HFF-Myc (cell line): ENCODE results near the gene ANKRD60.

ENCODE experiments used
- DNase-seq: peaks from one replicate; pipeline ENCODE4 v3.0.0-alpha.2; 2011; ENCODE audit warnings: low read depth; ENCODE audit errors: extremely low read depth
- H3K4me3 ChIP-seq: replicated peaks from 2 replicates; pipeline ENCODE4 v1.5.1; 2011; ENCODE audit warnings: low read depth, mild to moderate bottlenecking, control low read depth, low read length
- TF ChIP-seq, protein P1 (sequence below): IDR thresholded peaks from 2 replicates; pipeline ENCODE4 v1.5.1; 2012; ENCODE audit warnings: mild to moderate bottlenecking, low read depth, low read length, control low read depth; ENCODE audit errors: missing control alignments

ANKRD60 gene

GRCh38 chr20:58216334-58216733 is 12.1 kb downstream of the ANKRD60 start:
- no peak for DNase-seq
- TF ChIP-seq, protein P1, sequence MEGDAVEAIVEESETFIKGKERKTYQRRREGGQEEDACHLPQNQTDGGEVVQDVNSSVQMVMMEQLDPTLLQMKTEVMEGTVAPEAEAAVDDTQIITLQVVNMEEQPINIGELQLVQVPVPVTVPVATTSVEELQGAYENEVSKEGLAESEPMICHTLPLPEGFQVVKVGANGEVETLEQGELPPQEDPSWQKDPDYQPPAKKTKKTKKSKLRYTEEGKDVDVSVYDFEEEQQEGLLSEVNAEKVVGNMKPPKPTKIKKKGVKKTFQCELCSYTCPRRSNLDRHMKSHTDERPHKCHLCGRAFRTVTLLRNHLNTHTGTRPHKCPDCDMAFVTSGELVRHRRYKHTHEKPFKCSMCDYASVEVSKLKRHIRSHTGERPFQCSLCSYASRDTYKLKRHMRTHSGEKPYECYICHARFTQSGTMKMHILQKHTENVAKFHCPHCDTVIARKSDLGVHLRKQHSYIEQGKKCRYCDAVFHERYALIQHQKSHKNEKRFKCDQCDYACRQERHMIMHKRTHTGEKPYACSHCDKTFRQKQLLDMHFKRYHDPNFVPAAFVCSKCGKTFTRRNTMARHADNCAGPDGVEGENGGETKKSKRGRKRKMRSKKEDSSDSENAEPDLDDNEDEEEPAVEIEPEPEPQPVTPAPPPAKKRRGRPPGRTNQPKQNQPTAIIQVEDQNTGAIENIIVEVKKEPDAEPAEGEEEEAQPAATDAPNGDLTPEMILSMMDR: no peak
- no peak overlapping the region for H3K4me3 ChIP-seq

DNA sequence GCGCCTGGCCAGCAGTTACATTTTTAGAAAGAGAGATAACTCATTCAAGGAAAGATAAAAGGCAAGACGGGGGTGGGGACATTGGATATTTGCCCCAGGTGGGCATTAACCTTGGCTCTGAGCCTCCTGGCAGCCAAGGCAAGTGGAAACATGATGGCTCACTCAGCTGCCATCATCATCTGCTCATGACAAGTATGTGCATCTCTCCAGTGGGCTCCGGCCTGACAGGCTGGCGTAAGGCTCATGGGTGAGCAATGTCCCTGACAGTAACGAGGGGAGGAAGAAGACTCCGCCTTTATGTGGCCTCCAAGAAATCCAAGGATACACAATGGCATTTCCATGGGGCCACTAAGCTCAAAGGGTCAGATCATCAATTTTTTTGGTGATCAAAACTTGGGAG is 13.3 kb downstream of the ANKRD60 start:
- no peak for DNase-seq
- TF ChIP-seq, protein P1: no peak
- H3K4me3 ChIP-seq: no peak overlapping the region

DNA sequence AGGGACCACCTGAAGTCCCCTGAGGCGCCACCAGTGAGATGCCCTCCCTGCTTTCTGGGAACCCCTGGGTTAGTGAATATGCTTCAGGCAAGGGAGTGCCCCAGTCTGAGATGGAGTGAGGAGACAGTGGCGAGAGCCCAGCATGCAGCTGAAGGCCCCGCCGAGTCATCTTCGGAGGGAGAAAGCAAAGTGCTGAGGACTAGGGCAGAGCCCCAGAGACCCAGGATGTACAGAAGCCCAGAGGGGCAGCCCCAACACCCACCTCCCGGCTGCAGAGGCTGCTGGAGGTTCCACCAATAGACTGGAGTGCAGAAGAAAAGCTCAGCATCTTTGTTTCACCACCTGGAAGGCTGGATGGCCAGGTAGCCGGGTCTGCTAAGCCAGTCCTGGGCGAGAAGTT is 14.1 kb downstream of the ANKRD60 start:
- H3K4me3 ChIP-seq: no peak overlapping the region
- DNase-seq: no peak
- TF ChIP-seq, protein P1: no peak

GRCh38 chr20:58213716-58214115 is 14.7 kb downstream of the ANKRD60 start:
- TF ChIP-seq, protein P1: no peak
- H3K4me3 ChIP-seq: no peak overlapping the region
- no peak for DNase-seq

DNA sequence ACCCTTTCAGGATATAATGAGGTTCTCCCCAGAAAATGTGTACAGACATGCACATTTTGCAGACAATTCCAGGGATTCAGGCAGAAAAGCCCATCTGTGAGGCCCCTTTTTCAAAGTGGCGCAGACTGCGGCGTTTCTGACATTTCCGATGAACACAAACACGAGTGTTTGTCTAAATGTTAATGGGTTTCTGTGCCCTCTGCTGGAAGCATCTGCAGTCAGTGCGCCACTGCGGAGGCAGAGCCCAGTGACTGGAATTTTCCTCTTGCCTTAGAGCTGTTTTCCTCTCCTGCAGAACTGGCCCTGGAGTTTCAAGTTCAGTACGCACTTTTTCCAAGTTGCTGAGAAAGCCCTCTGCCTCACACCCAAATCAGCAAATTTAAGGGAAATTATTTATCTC is 15.3 kb downstream of the ANKRD60 start:
- DNase-seq: no peak
- TF ChIP-seq, protein P1: peak; percentile 19
- H3K4me3 ChIP-seq: no peak overlapping the region

DNA sequence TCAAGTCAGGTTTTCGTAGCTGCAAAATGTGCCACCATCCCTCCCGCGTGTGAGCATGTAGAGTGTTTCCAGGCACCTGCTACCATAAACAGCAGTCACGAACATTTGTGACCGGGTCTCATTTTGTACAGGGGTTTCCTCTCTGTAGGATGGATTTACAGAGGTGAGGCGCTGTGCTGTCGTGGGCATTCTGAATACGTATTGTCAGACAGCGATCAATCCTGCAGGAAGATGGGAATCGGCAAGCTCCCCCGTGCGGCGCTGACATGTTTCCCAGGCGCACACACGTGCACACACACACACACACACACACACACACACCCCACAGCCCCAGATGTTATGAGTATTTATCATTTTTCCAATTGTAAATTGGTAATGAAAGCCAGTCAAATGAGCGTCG is 15.8 kb downstream of the ANKRD60 start:
- no peak for DNase-seq
- H3K4me3 ChIP-seq: no peak overlapping the region
- TF ChIP-seq, protein P1: no peak

DNA sequence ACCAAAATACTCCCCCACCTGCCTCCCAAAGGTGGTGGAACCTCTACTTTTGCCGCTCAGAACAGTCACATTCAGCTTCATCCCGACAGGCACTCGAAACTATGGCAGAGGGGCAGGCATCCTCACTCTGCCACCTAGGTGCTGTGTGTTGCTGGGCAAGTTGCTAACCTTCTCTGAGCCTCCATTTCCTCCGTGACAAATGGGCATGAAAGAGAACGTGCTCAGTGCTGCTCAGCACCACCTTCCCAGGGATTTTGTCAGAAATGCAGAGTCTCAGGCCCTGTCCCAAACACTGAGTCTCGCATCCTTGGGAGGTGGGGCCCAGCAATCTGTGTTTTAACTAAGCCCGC is 18.1 kb downstream of the ANKRD60 start:
- no peak for DNase-seq
- H3K4me3 ChIP-seq: no peak overlapping the region
- TF ChIP-seq, protein P1: no peak
